NCI-H1417 (cell line): ENCODE data around the gene ITPK1.

ENCODE experiments used
- DNase-seq, 3 experiments: peaks; one replicate each; lab custom pipeline; 2025; lab: John Stamatoyannopoulos, UW

Gene ITPK1

DNA sequence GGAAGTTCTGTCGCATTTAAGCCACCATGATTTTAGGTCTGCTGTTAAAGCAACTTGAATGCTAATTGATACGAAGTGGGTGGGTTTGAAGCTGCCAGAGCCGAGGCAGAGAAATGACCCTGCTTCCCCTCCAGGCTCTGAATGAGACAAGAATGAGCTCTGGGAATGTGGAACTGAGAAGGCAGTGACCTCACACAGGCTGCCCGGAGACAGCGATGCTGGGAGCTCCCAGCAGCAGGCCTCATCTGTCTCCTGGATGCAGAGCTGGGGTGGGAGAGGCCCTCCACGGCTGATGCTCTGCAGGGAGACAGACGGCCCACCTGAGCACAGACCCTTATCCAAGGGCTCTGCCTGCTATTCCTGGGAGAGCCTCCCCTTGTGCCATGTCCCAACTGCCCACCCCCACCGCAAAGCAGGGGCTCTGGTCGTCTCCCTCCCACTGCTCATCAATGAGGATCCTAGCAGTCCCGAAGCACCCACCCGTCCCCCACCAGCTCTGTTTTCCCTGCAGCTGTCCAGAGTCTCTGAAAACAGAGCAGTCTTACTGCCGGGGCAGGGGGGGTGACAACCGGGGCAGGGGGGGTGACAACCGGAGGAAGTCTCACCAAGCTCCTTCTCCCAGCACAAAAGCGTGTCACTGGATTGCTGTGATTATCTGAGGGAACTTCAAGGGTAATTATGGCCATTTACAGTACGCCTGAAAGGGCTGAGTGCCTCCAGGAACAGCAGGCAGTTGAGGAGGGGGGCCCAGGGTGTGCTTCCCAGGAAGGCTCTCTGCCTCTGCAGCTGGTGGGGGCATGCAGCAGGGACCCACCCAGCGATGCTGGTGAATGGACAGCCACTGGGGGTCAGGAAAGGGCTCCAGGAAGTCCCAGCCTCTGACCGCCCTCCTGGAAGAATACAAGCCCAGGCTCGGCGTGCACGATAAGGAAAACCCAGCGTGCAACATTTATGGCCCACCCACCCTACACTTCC lies 125.0 kb downstream of the ITPK1 start:
- peak in 2 of 3 experiments; percentile 87 to 98 for DNase-seq

GRCh38 chr14:92988786-92989755 lies 126.7 kb downstream of the ITPK1 start:
- no peak for DNase-seq

DNA sequence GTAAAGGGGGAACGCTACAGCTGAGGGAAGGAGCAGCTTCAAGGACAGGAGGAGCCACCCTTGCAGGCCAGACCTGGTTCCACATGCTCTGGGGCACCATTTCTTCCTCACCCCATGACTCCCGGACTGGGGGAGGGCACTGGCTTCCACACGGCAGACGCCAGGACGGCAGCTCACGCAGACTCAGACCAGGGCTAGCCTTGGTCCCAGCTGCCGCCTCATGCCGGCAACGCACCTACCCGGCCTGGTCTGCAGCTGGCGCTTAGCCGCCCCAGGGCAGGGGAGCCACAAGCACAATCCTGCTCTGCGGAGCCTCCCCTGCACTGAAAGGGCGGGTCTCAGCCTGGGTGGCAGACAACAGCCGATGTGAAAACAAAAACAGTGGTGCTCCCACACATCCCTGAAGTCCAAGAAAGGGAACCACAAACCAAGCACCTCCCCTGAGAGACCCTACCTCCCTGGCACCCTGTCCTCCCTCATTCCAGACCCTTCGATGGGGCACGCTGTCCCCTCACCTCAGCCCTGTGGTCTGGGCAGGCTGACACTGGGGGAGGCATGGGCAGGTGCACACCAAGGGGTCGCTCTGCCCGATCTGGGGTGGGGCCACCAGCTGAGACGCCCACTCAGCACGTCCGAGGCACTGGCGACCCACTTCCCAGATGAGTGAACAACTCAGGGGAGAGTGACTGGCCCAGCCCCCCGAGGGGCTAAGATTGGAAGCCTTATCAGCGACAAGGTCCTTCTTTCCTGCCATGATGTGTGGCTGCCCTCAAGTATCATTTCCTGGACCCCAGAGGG lies 127.8 kb downstream of the ITPK1 start:
- DNase-seq, result peak in 2 of 3 experiments; percentile 24 to 32

- no peak for DNase-seq
Observed at GRCh38 chr14:92987148-92987570, 128.6 kb downstream of the ITPK1 start.

DNA sequence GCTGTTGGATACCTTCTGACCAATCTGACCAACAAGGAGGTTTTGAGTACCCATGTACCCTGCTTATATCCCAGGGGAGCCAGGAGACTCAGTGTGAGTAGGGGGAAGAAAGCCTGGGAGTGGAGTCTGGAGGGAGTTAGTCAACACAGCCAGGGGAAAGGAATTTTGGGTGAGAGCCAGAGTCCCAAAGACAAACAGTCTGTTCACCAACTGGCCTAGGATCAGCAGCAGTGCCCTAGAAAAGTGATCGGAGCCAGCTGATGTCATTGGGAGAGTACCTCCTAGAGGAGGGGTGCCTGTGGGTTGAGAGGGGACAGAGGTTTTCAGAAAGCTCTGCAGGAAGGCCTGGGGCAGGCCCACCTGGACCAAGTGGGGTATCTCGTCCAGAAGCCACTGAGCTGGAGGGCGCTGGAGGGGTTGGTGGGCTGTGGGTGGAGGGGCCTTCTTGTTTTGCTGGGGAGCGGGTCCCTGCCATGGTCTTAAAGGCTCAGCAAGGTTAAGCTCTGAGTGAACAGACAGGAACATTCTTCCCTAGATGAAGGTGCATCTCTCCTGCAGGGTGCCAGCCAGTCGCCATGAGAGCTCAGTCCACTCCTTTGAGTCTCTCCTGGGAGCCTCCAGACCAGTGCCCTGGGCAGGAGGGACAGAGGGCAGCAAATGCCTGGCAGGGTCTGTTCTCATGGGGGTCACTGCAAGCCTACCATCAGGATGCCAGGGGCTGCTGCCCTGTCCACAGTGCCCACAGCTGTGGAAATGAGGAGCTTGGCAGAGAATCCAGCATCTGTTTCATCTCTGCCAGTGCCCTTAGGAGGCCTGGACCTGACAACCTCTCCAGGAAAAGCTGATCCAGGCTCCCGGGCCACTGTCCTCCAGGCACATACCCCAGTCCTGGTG lies 129.2 kb downstream of the ITPK1 start:
- no peak for DNase-seq

GRCh38 chr14:92985521-92985920 lies 130.2 kb downstream of the ITPK1 start:
- no peak for DNase-seq

DNA sequence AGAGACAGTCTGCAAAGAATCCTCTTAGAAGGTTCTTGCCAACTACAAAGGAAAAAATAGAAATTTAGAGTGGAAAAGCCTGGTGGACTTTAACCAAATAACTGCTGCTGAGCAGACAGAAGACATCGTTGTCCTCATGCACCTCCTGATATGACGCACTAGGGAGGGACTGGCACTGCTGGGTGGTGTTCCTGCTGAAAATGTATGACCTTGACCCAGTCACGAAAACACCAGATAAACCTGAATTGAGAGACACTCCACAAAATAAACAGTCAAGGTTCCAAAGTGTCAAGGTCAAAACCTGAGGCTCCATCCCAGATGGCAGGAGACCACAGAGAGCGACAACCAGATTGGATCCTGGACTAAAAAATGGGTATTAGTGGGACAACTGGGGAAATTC lies 130.8 kb downstream of the ITPK1 start:
- no peak for DNase-seq

GRCh38 chr14:92984082-92984788 lies 131.5 kb downstream of the ITPK1 start:
- no peak for DNase-seq

GRCh38 chr14:92982956-92983355 lies 132.8 kb downstream of the ITPK1 start:
- DNase-seq, result no peak

DNA sequence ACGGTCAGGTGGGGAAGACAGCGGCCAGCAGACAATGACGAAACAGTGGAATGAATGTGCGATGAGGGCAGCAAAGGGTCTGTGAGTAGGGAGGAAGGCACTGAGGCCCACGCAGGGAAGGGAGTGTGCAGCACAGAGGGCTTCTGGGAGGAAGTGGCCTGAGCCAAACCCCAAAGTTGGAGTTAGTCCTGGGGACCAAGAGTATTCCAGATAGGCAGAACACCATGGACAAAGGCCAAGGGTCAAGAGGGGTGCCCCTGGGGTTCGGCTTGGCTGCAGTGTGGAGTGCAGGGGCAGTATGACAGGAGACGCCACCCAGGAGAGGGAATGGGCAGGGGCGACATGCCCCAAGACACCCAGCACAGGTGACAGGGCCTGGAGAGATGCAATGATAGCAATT lies 134.0 kb downstream of the ITPK1 start:
- DNase-seq, result no peak

- DNase-seq, result no peak
Observed at GRCh38 chr14:92980866-92981265, 134.9 kb downstream of the ITPK1 start.

GRCh38 chr14:92978229-92979021 lies 137.3 kb downstream of the ITPK1 start:
- DNase-seq, result no peak

DNA sequence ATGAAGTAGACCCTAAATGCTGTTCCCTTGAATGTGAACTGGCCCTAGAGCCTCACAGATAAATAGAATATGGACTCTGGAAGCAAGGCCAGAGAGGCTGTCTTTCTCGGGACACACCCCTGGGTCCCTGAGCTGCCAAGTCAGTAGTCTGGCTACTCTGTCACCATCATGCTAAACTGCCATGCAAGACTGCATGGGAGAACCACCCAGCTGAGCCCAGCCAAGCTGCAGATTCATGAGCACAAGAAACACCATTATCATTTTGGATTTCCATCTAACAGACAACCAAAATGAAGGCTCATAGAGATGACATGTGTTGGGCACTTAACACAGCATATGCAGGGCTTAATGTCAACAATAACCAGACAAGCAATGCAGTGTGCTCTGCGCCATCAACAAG lies 139.5 kb downstream of the ITPK1 start:
- no peak for DNase-seq

- DNase-seq, result no peak
Observed at GRCh38 chr14:92974541-92975345, 141.0 kb downstream of the ITPK1 start.

GRCh38 chr14:92973798-92974372 lies 141.8 kb downstream of the ITPK1 start:
- no peak for DNase-seq

GRCh38 chr14:92973261-92973797 lies 142.4 kb downstream of the ITPK1 start:
- DNase-seq, result peak; percentile 13 to 50 (median 15)

GRCh38 chr14:92971601-92972180 lies 144.0 kb downstream of the ITPK1 start:
- DNase-seq, result no peak
